GM06990 (cell line): Measurements from ENCODE around the gene HOXC4.

Source experiments
- DNase-seq: peaks from one replicate; pipeline ENCODE4 v3.0.0-alpha.2; 2011; ENCODE audit not compliant: insufficient read length; ENCODE audit errors: extremely low read depth
- H3K27me3 ChIP-seq: replicated peaks from 2 replicates; pipeline ENCODE4 v1.6.0; 2011; ENCODE audit warnings: low read length; ENCODE audit not compliant: control insufficient read depth, insufficient read depth
- H3K36me3 ChIP-seq: 2 replicates; pipeline ENCODE4 v1.5.1; 2011; ENCODE audit warnings: low read length; ENCODE audit not compliant: control insufficient read depth, insufficient read depth
- H3K4me3 ChIP-seq: replicated peaks from 2 replicates; pipeline ENCODE4 v1.5.1; 2011; ENCODE audit warnings: low read depth, mild to moderate bottlenecking, control low read depth, low read length
- TF ChIP-seq, protein P1 (sequence below): IDR thresholded peaks from 2 replicates; pipeline ENCODE4 v1.5.1; 2011; ENCODE audit warnings: low read length, control low read depth, mild to moderate bottlenecking, inconsistent platforms; ENCODE audit not compliant: insufficient read depth, poor library complexity, severe bottlenecking

The HOXC4 gene

DNA sequence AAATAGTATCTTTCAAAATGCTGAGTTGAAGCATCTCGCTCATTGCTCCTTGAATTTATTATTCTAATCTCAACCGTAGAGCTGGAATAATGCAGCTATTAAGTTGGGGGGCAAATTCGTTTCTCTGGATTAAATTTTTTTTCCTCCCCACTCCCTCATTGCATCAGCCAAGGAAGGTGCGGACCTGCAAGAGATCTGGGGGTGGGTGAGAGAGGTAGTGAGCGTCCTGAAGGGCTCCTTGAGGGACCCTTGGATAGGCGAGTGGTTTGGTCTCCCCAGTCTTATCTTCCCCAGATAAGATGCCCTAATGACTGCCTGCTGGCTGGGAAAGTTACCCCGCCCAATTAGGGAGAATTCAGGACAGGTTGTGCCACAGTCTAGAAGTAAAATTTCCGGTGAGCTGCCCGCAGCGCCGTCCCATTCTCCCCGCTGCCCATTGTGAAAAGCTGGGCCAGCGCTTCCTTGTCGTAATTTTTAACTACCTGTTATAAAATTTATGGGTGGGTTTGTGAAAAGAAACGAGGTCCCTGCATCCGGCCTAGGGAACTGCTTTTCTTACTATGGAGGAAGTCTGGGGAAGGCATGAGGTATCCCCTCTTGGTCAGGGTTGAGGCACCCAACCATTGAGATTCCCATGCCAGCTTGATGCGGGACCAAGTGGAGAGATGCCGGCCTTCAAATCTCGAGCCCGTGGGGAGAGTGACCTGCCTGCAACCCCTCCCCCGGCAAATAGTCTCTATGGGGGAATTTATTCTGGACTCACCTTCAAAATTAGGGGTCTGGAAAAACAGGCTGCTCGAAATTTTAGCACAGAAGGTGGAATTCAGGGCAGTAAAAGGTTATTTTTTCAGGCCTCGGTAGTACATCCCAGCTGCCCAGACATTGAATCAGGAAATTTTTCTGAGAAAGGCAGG, 38.4 kb upstream of the HOXC4 start:
- no peak for DNase-seq
- TF ChIP-seq, protein P1, sequence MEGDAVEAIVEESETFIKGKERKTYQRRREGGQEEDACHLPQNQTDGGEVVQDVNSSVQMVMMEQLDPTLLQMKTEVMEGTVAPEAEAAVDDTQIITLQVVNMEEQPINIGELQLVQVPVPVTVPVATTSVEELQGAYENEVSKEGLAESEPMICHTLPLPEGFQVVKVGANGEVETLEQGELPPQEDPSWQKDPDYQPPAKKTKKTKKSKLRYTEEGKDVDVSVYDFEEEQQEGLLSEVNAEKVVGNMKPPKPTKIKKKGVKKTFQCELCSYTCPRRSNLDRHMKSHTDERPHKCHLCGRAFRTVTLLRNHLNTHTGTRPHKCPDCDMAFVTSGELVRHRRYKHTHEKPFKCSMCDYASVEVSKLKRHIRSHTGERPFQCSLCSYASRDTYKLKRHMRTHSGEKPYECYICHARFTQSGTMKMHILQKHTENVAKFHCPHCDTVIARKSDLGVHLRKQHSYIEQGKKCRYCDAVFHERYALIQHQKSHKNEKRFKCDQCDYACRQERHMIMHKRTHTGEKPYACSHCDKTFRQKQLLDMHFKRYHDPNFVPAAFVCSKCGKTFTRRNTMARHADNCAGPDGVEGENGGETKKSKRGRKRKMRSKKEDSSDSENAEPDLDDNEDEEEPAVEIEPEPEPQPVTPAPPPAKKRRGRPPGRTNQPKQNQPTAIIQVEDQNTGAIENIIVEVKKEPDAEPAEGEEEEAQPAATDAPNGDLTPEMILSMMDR, result no peak
- H3K4me3 ChIP-seq, result no peak overlapping the region
- no peaks in the 10 kb centered on the region for H3K36me3 ChIP-seq
- H3K27me3 ChIP-seq, result peaks cover 1% of the 10 kb centered on the region

DNA sequence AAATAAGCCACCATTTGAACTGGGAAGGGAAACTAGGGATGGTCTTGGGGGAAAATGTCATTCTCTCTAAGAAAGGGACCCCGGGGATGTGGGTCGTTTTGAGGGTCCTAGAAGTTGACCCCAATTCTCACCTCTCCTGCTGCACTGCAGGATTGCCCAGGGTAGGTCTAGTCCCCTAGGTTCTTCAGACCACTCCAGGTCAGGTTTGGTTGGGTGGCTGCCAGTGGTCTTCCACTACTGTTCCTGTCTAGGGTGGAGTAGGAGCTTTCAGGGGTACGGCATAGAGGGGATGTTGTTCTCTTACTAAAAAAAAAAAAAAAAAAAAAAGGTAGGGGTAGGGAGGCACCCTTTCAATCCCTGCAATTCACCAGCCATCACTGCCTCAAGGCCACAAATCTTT, 37.6 kb upstream of the HOXC4 start:
- H3K27me3 ChIP-seq, result peaks cover 1% of the 10 kb centered on the region
- TF ChIP-seq, protein P1, result no peak
- no peaks in the 10 kb centered on the region for H3K36me3 ChIP-seq
- no peak for DNase-seq
- no peak overlapping the region for H3K4me3 ChIP-seq

DNA sequence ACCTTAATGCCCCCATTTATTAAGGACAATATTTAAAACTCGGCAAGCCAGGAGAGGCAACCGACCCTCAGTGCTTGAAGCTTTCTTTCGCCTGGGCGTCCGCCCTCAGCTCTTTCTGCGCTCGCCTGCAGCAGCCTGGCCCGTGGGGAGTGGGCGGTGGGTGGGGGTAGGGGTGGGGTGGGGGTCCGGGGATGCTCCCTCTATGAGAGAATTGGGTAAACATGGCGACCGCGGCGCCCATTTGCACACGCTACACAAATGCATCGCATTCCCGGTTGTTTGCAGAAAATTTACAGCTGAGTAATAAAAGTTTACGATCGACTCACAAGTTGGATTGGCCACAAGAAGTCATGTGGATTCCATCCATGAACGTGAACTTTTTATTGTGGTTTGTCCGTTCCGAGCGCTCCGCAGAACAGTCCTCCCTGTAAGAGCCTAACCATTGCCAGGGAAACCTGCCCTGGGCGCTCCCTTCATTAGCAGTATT, 37.1 kb upstream of the HOXC4 start:
- Histone ChIP-seq H3K27me3 (peaks cover 1% of the 10 kb centered on the region), H3K36me3 (no peaks in the 10 kb centered on the region), H3K4me3 (no peak overlapping the region)
- TF ChIP-seq, protein P1, result no peak
- DNase-seq, result no peak

DNA sequence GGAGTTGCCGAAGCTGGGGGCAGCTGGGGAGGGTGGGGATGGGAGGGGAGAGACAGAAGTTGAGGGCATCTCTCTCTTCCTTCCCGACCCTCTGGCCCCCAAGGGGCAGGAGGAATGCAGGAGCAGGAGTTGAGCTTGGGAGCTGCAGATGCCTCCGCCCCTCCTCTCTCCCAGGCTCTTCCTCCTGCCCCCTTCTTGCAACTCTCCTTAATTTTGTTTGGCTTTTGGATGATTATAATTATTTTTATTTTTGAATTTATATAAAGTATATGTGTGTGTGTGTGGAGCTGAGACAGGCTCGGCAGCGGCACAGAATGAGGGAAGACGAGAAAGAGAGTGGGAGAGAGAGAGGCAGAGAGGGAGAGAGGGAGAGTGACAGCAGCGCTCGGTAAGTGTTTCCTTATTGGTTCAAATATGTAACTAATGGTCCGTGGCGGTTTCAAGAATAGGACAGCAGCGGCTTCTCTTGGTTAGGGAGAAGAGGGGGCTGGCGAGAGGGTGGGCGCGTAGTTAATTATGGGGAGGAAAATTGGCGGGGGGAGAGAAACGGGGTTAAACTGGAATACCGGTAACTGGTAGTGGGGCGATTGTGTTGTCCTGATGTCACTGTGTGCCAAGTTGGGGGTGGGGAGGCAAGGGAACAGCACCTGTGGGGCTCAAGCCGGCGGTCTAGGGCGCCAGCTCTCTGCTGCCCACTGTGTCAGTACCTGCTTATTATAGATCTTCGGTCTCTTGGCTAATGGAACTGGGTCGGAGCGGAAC, 36.4 kb upstream of the HOXC4 start:
- no peak for DNase-seq
- TF ChIP-seq, protein P1, result no peak
- Histone ChIP-seq H3K27me3 (peaks cover 1% of the 10 kb centered on the region), H3K36me3 (no peaks in the 10 kb centered on the region), H3K4me3 (peak overlapping the region; percentile 65)

DNA sequence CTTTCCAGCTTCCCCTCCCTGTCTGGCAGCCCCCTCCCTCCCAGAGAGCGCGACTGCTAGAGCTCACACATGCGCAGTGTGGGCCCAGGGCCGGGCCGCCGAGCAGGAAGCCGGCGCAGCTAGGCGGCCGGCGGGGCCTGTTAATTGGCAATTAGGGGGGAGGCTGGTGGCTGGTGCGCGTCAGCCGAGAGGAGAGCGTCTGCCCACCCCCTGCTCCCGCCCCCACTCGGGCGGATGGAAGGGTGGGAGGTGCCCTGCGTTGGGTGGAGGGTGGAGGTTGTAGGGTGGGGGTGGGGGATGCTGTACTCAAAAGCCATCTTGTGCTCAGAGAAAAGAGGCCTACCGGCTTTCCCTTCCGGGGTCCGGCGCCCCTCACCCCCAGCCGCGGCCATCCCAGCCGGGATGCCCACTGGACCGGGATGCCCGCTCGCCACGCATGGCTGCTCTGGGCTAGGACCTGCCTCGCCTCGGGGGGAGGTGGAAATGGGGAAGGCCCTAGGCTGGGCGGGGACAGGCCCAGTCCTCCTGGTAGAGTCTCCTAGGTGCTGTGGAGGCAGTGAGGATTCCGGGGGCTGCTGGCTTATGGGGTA, 35.7 kb upstream of the HOXC4 start:
- DNase-seq, result peak; percentile 96
- TF ChIP-seq, protein P1, result no peak
- Histone ChIP-seq H3K4me3 (peak overlapping the region; percentile 65), H3K27me3 (peaks cover 1% of the 10 kb centered on the region), H3K36me3 (no peaks in the 10 kb centered on the region)
